GM18526 (cell line): ENCODE results near the gene AP2M1.

Experiments
- POLR2A ChIP-seq: IDR thresholded peaks from 3 replicates; pipeline ENCODE4 v1.6.1; 2011; ENCODE audit not compliant: insufficient read length; ENCODE audit errors: extremely low read depth

Gene AP2M1

GRCh38 chr3:184174646-184175492 lies at the start of gene AP2M1:
TSS of gene AP2M1 (plus strand) at chr3:184174855. CDS start at chr3:184176994, 2,139 bp downstream.
- peak; percentile 87 for TF ChIP-seq POLR2A

GRCh38 chr3:184126006-184126405 lies 48.6 kb upstream of the AP2M1 start:
- no peak for TF ChIP-seq POLR2A

GRCh38 chr3:184129012-184129411 lies 45.6 kb upstream of the AP2M1 start:
- TF ChIP-seq POLR2A, result no peak

- TF ChIP-seq POLR2A, result no peak
Observed at GRCh38 chr3:184132945-184133344, 41.7 kb upstream of the AP2M1 start.

GRCh38 chr3:184133840-184134745 lies 40.6 kb upstream of the AP2M1 start:
- peak; percentile 42 for TF ChIP-seq POLR2A

- no peak for TF ChIP-seq POLR2A
Observed at GRCh38 chr3:184134746-184135148, 39.9 kb upstream of the AP2M1 start.

GRCh38 chr3:184135149-184135910 lies 39.3 kb upstream of the AP2M1 start, which contains the start of gene EIF2B5:
TSS of gene EIF2B5 (plus strand) at chr3:184135358. CDS start at chr3:184135386, 28 bp downstream.
- peak; percentile 84 for TF ChIP-seq POLR2A

- TF ChIP-seq POLR2A, result no peak
Observed at GRCh38 chr3:184135911-184136260, 38.8 kb upstream of the AP2M1 start.

- no peak for TF ChIP-seq POLR2A
Observed at GRCh38 chr3:184140436-184140835, 34.2 kb upstream of the AP2M1 start.

- TF ChIP-seq POLR2A, result no peak
Observed at GRCh38 chr3:184142199-184142598, 32.5 kb upstream of the AP2M1 start.

- TF ChIP-seq POLR2A, result no peak
Observed at GRCh38 chr3:184143327-184143726, 31.3 kb upstream of the AP2M1 start.

GRCh38 chr3:184144505-184144904 lies 30.1 kb upstream of the AP2M1 start:
- TF ChIP-seq POLR2A, result no peak

- TF ChIP-seq POLR2A, result no peak
Observed at GRCh38 chr3:184145111-184145524, 29.5 kb upstream of the AP2M1 start.

GRCh38 chr3:184145751-184146270 lies 28.8 kb upstream of the AP2M1 start:
- no peak for TF ChIP-seq POLR2A

- no peak for TF ChIP-seq POLR2A
Observed at GRCh38 chr3:184148076-184148475, 26.6 kb upstream of the AP2M1 start.
